Hepatocyte (in vitro differentiated cells): Measurements from ENCODE around the gene CACNG4. TPM values are rescaled to one million over a fixed set of nuclear protein-coding genes. Genes with fewer than 3 reads are reported as not detected.

Source experiments
- DNase-seq: peaks from one replicate; pipeline ENCODE4 v3.0.0-alpha.2; 2016; ENCODE audit warnings: low spot score
- H2AFZ ChIP-seq: fragments of 200-600 bp; sonication (generic); 2 replicates; pipeline ENCODE4 v1.6.0; 2016; ENCODE audit warnings: antibody characterized with exemption, mild to moderate bottlenecking
- H3K27ac ChIP-seq: fragments of 200-600 bp; sonication (generic); 2 replicates; pipeline ENCODE4 v1.5.1; 2016; ENCODE audit warnings: mild to moderate bottlenecking
- H3K27me3 ChIP-seq: fragments of 200-600 bp; sonication (generic); 2 replicates; pipeline ENCODE4 v1.6.1; 2016
- H3K36me3 ChIP-seq: fragments of 200-600 bp; sonication (generic); replicated peaks from 2 replicates; pipeline ENCODE4 v1.5.1; 2016; ENCODE audit warnings: low read depth; ENCODE audit not compliant: insufficient read depth
- H3K4me1 ChIP-seq: fragments of 200-600 bp; sonication (generic); 2 replicates; pipeline ENCODE4 v1.5.1; 2016; ENCODE audit warnings: mild to moderate bottlenecking, moderate library complexity; ENCODE audit not compliant: insufficient read depth
- H3K4me2 ChIP-seq: fragments of 200-600 bp; sonication (generic); 2 replicates; pipeline ENCODE4 v1.6.0; 2016
- H3K4me3 ChIP-seq: fragments of 200-600 bp; sonication (generic); 2 replicates; pipeline ENCODE4 v1.5.1; 2016; ENCODE audit warnings: mild to moderate bottlenecking
- H3K79me2 ChIP-seq: fragments of 200-600 bp; sonication (generic); 2 replicates; pipeline ENCODE4 v1.6.0; 2017; ENCODE audit warnings: mild to moderate bottlenecking
- H3K9me2 ChIP-seq: fragments of 200-600 bp; sonication (generic); replicated peaks from 2 replicates; pipeline ENCODE4 v1.6.0; 2017; ENCODE audit warnings: mild to moderate bottlenecking; ENCODE audit not compliant: insufficient read depth
- H3K9me3 ChIP-seq: fragments of 200-600 bp; sonication (generic); 2 replicates; pipeline ENCODE4 v1.5.1; 2016; ENCODE audit warnings: low read depth, mild to moderate bottlenecking
- H4K20me1 ChIP-seq: fragments of 200-600 bp; sonication (generic); 2 replicates; pipeline ENCODE4 v1.6.0; 2016; ENCODE audit warnings: mild to moderate bottlenecking; ENCODE audit not compliant: insufficient read depth, poor library complexity, severe bottlenecking
- EZH2 ChIP-seq: fragments of 200-600 bp; sonication (generic); IDR thresholded peaks from 2 replicates; pipeline ENCODE4 v1.6.1; 2016; ENCODE audit warnings: antibody characterized with exemption, mild to moderate bottlenecking, borderline replicate concordance
- EZH2phosphoT487 ChIP-seq: fragments of 200-600 bp; sonication (generic); IDR thresholded peaks from one replicate; pipeline ENCODE4 v1.6.1; 2018; ENCODE audit warnings: antibody characterized with exemption, mild to moderate bottlenecking, low read depth, moderate library complexity; ENCODE audit not compliant: unreplicated experiment, severe bottlenecking
- WGBS: methylation state at CpG from one replicate; pipeline ENCODE4 v1.1.6; 2016; ENCODE audit warnings: low lambda C conversion rate; ENCODE audit errors: missing lambda C conversion rate; 5-methylcytosine and 5-hydroxymethylcytosine counted together
- polyA plus RNA-seq: library from polyadenylated mRNA; unstranded; fragments of >200 nt; fragmentation: Nextera tagmentation; extraction: Ambion mirVana; gene quantifications from 2 replicates; pipeline ENCODE4 v1.2.1, GENCODE V29; 2016
- total RNA-seq: library from RNA; depleted of rRNA; stranded (reverse); fragments of >200 nt; gene quantifications from 2 replicates; pipeline ENCODE4 v1.2.3, GENCODE V29; 2014
- TF ChIP-seq, protein P1 (sequence below): fragments of 200-600 bp; sonication (generic); IDR thresholded peaks from 2 replicates; pipeline ENCODE4 v1.5.1; 2016; ENCODE audit warnings: antibody characterized with exemption, mild to moderate bottlenecking; ENCODE audit not compliant: poor library complexity

CACNG4 gene
- total RNA-seq, result 2.5 and 3.5 TPM in 2 replicates
- 3.9 and 7.3 TPM in 2 replicates for polyA plus RNA-seq

DNA sequence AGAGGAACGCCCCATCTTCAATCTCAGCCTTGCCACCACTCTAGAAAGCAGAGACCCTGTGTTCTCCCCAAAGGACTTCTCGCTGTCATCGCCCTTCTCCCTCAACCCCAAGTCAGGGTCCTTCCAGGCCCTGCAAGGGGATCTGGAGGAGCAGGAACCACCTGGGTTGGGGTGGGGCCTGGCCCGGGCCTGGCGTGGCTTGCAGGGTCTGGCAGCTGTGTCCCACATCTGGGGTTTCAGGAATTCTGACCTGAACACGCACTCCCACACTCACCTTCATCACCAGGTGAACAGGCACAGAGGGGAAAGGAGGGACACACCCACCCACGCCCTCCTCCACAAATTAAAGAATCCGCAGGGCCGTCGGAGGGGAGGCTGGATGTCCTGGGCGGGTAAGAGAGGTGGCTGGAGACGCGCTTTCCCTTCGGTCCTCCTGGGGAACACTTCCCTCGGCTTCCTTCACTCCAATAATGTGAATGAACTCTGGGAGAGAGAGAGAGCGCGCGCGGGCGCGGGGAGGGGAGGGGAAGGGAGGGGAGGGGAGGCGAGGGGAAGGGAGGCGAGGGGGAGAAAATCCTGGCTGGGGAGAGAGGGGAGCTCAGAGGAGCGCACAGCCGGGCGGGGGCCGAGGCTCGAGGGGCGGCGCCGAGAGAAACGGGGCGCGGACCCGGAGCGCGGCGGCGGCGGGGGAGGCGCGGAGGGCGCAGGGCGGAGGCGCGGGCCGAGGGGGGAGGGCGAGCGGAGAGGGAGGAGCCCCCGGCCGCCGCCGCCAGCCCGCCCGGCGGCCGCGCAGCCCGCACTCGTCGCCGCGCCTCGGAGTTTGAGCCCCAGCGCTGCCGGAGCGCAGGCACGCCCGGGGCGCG lies at the start of gene CACNG4:
Gene CACNG4 (plus strand): TSS at position 799 of the 863 bp plus-strand sequence. CDS start 205 bp downstream, outside the sequence.
- TF ChIP-seq EZH2phosphoT487 (no peak), EZH2 (no peak)
- TF ChIP-seq, protein P1, sequence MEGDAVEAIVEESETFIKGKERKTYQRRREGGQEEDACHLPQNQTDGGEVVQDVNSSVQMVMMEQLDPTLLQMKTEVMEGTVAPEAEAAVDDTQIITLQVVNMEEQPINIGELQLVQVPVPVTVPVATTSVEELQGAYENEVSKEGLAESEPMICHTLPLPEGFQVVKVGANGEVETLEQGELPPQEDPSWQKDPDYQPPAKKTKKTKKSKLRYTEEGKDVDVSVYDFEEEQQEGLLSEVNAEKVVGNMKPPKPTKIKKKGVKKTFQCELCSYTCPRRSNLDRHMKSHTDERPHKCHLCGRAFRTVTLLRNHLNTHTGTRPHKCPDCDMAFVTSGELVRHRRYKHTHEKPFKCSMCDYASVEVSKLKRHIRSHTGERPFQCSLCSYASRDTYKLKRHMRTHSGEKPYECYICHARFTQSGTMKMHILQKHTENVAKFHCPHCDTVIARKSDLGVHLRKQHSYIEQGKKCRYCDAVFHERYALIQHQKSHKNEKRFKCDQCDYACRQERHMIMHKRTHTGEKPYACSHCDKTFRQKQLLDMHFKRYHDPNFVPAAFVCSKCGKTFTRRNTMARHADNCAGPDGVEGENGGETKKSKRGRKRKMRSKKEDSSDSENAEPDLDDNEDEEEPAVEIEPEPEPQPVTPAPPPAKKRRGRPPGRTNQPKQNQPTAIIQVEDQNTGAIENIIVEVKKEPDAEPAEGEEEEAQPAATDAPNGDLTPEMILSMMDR, result no peak
- H3K9me3 ChIP-seq, result no peaks in the 10 kb centered on the region
- no peak within 1 kb of the TSS for H3K27ac ChIP-seq
- H3K36me3 ChIP-seq, result no peaks in the 10 kb centered on the region
- peak within 1 kb of the TSS; percentile 31 for H2AFZ ChIP-seq
- H3K4me2 ChIP-seq, result peak within 1 kb of the TSS; percentile 95
- H3K4me1 ChIP-seq, result no peaks in the 10 kb centered on the region
- H3K9me2 ChIP-seq, result no peaks in the 10 kb centered on the region
- H3K27me3 ChIP-seq, result peaks cover 48% of the 10 kb centered on the region
- H4K20me1 ChIP-seq, result no peaks in the 10 kb centered on the region
- 22% methylated on average over 15 of the region's 71 CpGs for WGBS
- peak; percentile 54 for DNase-seq
- peak within 1 kb of the TSS; percentile 49 for H3K4me3 ChIP-seq
- no peaks in the 10 kb centered on the region for H3K79me2 ChIP-seq

DNA sequence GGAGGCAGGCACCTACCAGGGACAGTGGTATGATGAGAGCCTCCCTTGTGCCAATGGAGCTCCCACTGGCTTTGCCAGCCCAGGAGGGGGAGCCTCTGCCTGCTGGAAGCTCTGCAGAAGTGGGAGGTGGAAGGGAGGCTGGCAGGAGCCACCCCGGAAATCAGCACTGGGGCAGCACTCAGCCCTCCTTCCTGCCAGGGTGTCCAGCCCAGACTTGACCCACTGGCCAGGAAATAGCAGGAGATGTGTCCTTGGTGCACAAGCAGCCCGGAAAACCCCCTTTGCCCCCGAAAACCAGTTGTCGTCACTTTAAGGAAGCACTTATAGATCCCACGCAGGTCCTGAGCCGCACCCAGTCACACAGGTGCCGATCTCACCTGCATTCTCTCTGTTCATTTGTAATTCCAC lies 49.3 kb upstream of the CACNG4 start:
- Histone ChIP-seq H3K4me3 (no peak overlapping the region), H3K9me2 (no peaks in the 10 kb centered on the region), H3K27ac (no peak overlapping the region), H3K27me3 (no peaks in the 10 kb centered on the region), H4K20me1 (no peaks in the 10 kb centered on the region), H3K4me1 (no peaks in the 10 kb centered on the region), H2AFZ (no peak overlapping the region), H3K9me3 (no peaks in the 10 kb centered on the region), H3K79me2 (no peaks in the 10 kb centered on the region), H3K36me3 (no peaks in the 10 kb centered on the region), H3K4me2 (no peak overlapping the region)
- peak; percentile 23 for DNase-seq
- no peak for TF ChIP-seq EZH2
- TF ChIP-seq EZH2phosphoT487, result no peak
- TF ChIP-seq, protein P1, result no peak
- 86% methylated on average over 6 of the region's 7 CpGs for WGBS

DNA sequence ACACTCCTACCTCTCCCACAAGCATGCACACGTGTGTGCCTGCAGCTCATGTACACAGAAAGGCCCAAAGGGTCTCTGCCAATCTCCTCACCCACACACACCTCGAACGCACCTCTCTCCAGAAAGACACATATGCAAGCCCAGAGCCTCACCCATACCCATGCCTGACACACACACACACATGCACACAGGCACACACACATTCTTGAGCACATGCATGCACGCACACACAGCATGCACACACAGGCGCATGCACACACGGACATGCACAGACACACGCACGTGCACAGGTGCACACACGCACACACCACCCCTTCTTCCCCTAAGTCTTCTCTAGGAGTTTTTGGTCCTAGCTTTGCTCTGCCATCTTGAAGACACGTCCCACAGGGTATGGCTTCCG lies 48.7 kb upstream of the CACNG4 start:
- Histone ChIP-seq H3K27me3 (no peaks in the 10 kb centered on the region), H3K4me1 (no peaks in the 10 kb centered on the region), H3K9me2 (no peaks in the 10 kb centered on the region), H3K27ac (no peak overlapping the region), H4K20me1 (no peaks in the 10 kb centered on the region), H2AFZ (no peak overlapping the region), H3K36me3 (no peaks in the 10 kb centered on the region), H3K79me2 (no peaks in the 10 kb centered on the region), H3K9me3 (no peaks in the 10 kb centered on the region), H3K4me3 (no peak overlapping the region), H3K4me2 (no peak overlapping the region)
- WGBS, result 93% methylated on average over 11 of the region's 11 CpGs
- TF ChIP-seq EZH2 (no peak), EZH2phosphoT487 (no peak)
- TF ChIP-seq, protein P1, result no peak
- no peak for DNase-seq
